ENCODE measurements around the gene SPAG16. TPM values are rescaled to one million over a fixed set of nuclear protein-coding genes. Genes with fewer than 3 reads are reported as not detected.

SPAG16 gene
- total RNA-seq, 1 donor from 2014 or later = 18.1 TPM

DNA sequence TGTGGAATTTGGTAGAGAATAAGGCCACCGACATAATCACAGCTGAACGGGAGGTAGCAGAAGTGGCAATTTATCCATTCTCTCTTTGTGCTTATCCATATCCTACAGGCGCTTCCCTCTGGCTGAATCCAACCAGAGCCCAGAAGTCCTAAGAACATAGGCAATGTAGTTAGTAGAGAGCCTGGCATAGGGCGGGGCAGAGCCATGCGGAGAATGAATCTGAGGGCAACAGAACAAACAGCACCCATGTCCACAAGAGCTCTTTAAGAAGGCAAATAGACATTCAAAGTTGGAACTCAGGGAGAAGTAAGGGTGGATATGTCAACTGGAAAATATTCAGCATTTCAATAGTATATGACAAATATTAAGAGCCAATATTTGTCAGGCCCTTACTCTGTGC is 820.7 kb downstream of the SPAG16 start:
- no peaks in the 10 kb centered on the region for H3K9me3 Mint-ChIP-seq (ENCODE audit: unreplicated experiment)

DNA sequence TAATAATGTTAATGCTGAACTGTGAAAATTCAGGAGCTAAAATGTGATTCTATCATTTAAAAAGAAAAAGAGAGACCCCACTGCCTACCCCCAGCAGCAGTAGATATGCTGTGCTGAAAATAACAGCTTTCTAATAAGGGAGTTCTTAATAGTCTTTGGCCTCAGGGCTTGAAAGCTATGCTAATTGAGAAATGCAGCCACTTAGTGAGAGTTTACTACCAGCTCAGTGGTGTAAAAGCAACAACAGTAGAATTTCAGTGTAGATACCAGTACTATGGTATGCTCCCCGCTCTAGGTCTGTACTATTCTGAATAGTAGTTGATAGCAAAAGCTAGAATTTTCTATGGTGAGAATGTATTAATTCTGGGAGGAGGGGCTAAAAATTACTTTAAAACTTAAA is 823.5 kb downstream of the SPAG16 start:
- Mint-ChIP-seq H3K9me3 (ENCODE audit: unreplicated experiment) (no peaks in the 10 kb centered on the region), H3K4me1 (ENCODE audit: low read depth, unreplicated experiment) (peaks cover 17% of the 10 kb centered on the region), H3K27ac (ENCODE audit: unreplicated experiment) (no peak overlapping the region), H3K27me3 (ENCODE audit: unreplicated experiment) (no peaks in the 10 kb centered on the region), H3K4me3 (ENCODE audit: unreplicated experiment) (no peak overlapping the region), H3K36me3 (ENCODE audit: unreplicated experiment) (peaks cover 5% of the 10 kb centered on the region)
- DNase-seq = no peak
- no peak for TF ChIP-seq CTCF (IDR thresholded peaks at IDR 0.05; ENCODE audit: partially characterized antibody, unreplicated experiment)

More for the DNA sequence above, 820.7 kb downstream of the SPAG16 start:
- no peak for DNase-seq
- H3K4me3 Mint-ChIP-seq (ENCODE audit: unreplicated experiment) = no peak overlapping the region
- peaks cover 17% of the 10 kb centered on the region for H3K4me1 Mint-ChIP-seq (ENCODE audit: low read depth, unreplicated experiment)
- TF ChIP-seq CTCF (IDR thresholded peaks at IDR 0.05; ENCODE audit: partially characterized antibody, unreplicated experiment) = no peak
- H3K27me3 Mint-ChIP-seq (ENCODE audit: unreplicated experiment) = peaks cover 2% of the 10 kb centered on the region
- H3K36me3 Mint-ChIP-seq (ENCODE audit: unreplicated experiment) = no peaks in the 10 kb centered on the region
- no peak overlapping the region for H3K27ac Mint-ChIP-seq (ENCODE audit: unreplicated experiment)

GRCh38 chr2:214108598-214108997 is 824.3 kb downstream of the SPAG16 start:
- peaks cover 5% of the 10 kb centered on the region for H3K36me3 Mint-ChIP-seq (ENCODE audit: unreplicated experiment)
- no peak for TF ChIP-seq CTCF (IDR thresholded peaks at IDR 0.05; ENCODE audit: partially characterized antibody, unreplicated experiment)
- DNase-seq = no peak

DNA sequence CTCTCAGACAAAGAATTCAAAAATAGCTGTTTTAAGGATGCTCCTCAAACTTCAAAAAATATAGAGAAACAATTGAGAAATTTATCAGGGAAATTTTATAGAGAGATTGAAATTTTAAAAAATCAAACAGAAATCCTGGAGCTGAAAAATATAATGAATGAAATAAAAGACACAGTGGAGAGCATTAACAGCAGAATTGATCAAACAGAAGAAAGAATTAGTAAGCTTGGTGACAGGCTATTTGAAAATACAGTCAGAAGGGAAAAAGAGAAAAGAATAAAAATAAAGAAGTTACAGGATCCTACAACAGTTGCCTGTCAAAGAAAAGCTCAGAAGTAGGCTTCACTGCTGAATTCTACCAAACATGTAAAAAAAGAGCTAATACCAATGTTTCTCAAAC is 832.8 kb downstream of the SPAG16 start:
- H3K9me3 Mint-ChIP-seq (ENCODE audit: unreplicated experiment) = peaks cover 6% of the 10 kb centered on the region
- no peaks in the 10 kb centered on the region for H3K4me1 Mint-ChIP-seq (ENCODE audit: low read depth, unreplicated experiment)
- no peak overlapping the region for H3K27ac Mint-ChIP-seq (ENCODE audit: unreplicated experiment)
- no peaks in the 10 kb centered on the region for H3K27me3 Mint-ChIP-seq (ENCODE audit: unreplicated experiment)
- no peak overlapping the region for H3K4me3 Mint-ChIP-seq (ENCODE audit: unreplicated experiment)
- DNase-seq = no peak
- no peak for TF ChIP-seq CTCF (IDR thresholded peaks at IDR 0.05; ENCODE audit: partially characterized antibody, unreplicated experiment)
- peaks cover 13% of the 10 kb centered on the region for H3K36me3 Mint-ChIP-seq (ENCODE audit: unreplicated experiment)

More at GRCh38 chr2:214108598-214108997, 824.3 kb downstream of the SPAG16 start:
- H3K4me1 Mint-ChIP-seq (ENCODE audit: low read depth, unreplicated experiment) = peaks cover 11% of the 10 kb centered on the region
- H3K27ac Mint-ChIP-seq (ENCODE audit: unreplicated experiment) = no peak overlapping the region
- no peaks in the 10 kb centered on the region for H3K27me3 Mint-ChIP-seq (ENCODE audit: unreplicated experiment)
- H3K4me3 Mint-ChIP-seq (ENCODE audit: unreplicated experiment) = no peak overlapping the region
- H3K9me3 Mint-ChIP-seq (ENCODE audit: unreplicated experiment) = no peaks in the 10 kb centered on the region

DNA sequence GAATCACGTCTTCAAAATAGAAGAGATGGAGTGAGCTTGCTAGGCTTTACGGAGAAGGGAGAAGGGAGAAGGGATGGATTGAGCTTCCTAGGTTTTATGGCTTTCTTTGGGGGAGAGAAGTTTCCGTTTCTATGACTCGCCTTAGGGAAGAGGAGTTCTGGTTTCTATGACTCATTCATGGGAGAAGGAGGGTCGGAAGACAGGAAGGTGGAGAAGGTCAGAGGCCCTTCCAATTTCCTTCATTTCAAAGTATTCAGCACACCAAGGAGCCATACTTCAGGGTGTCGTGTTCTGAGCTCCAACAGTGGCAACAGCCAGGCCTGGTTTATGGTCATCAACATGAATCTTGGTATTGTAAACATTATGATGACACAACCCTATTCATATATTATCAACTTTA is 841.9 kb downstream of the SPAG16 start:
- Mint-ChIP-seq H3K4me1 (ENCODE audit: low read depth, unreplicated experiment) (peaks cover 4% of the 10 kb centered on the region), H3K4me3 (ENCODE audit: unreplicated experiment) (no peak overlapping the region), H3K9me3 (ENCODE audit: unreplicated experiment) (no peaks in the 10 kb centered on the region), H3K27me3 (ENCODE audit: unreplicated experiment) (no peaks in the 10 kb centered on the region), H3K36me3 (ENCODE audit: unreplicated experiment) (no peaks in the 10 kb centered on the region), H3K27ac (ENCODE audit: unreplicated experiment) (no peak overlapping the region)
- no peak for DNase-seq
- no peak for TF ChIP-seq CTCF (IDR thresholded peaks at IDR 0.05; ENCODE audit: partially characterized antibody, unreplicated experiment)
